ENCODE data around the gene MRPS6. TPM values are rescaled to one million over a fixed set of nuclear protein-coding genes. Genes with fewer than 3 reads are reported as not detected.

Gene MRPS6
- 20.0 TPM for total RNA-seq

DNA sequence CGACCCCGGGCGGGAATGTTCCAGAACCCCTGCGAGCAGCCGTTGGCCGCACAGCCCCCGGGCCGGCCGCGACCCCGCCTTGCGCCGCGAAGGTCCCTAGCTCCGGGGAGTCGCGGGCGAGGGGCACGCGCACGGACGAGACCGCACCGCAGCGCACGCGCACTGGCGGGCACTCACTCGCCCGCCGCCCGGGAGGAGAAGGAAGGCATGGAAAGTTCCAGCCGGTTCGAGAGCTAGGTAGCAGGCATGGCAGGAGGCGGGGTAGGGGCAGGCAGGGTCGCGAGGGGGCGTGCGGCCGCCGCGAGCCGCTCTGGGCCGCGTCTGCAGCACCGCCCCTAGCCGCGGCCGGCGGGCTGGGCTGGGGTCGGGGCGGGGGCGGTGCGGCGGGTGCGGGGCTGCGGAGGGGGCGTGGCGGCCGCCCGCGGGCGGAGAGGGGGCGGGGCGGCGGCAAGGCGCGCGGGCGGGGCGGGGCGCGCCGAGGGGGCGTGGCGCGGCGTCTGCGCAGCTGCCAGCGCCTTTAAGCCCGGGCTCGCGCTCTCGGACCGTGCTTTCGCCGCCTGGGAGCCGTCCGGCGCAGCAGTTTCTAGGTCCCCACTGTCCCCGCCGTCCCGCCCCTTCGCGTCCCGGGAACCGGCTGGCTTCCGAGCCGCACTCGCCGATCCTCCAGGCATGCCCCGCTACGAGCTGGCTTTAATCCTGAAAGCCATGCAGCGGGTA is at the start of gene MRPS6, which contains the start of gene SLC5A3:
TSS of gene MRPS6 (plus strand) at position 547 of the 717 bp plus-strand sequence. CDS start at position 670, 123 bp downstream.
TSS of gene SLC5A3 (plus strand) at position 547 of the 717 bp plus-strand sequence. CDS start 21,621 bp downstream, outside the sequence.
- FAIRE-seq = no peak

DNA sequence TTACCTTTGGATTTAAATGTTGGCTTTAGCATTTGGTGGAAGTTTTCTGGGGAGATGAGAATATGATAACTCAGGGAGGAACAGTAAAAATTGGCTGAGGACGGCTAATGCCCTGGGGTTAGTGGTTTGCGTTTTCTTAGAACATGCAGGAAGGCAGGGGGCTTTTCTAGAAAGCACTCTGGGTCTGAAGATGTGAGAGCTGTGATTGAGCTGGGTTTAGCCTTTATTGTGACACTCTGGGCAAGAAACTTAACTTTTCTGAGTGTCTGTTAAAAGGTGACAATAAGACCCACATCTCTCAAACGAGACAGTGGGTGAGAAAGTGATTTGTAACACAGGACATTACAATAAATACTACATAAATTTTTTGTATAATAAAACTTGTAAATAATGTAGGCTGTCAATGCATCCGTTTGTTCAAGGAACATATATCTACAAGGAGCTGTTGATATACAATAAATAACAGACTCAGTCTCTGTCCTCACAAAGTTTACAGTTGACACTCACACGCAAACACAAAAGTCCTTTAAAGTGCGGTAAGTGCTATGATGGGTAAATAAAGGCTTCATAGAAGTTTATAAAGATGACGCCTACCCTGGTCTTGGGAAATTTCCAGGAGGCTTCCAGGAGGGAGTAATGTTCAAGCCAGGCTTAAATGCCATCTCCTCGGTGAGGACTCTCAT is 49.5 kb upstream of the MRPS6 start:
- FAIRE-seq (no peak), DNase-seq (ENCODE audit: low spot score in 2 of 2) (no peak)

More for the DNA sequence above, at the start of gene MRPS6, which contains the start of gene SLC5A3:
- peak; percentile 85 to 90 for DNase-seq (ENCODE audit: low spot score in 2 of 2)

DNA sequence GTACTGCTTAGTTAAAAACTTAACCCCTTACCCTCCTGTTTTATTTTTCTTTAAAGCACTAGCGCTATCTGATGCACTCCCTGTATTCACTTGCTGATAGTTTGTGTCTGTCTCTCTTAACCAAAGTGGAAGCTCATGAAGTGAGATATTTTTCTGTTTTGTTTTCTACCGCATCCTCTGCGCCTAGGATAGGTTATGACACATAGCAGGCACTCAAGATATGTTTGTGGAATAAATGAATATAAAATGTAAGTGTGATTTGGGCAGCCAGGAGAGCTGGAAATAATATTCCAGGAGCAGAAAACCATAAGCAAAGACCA is 49.0 kb upstream of the MRPS6 start:
- DNase-seq (ENCODE audit: low spot score in 2 of 2) (no peak), FAIRE-seq (no peak)

DNA sequence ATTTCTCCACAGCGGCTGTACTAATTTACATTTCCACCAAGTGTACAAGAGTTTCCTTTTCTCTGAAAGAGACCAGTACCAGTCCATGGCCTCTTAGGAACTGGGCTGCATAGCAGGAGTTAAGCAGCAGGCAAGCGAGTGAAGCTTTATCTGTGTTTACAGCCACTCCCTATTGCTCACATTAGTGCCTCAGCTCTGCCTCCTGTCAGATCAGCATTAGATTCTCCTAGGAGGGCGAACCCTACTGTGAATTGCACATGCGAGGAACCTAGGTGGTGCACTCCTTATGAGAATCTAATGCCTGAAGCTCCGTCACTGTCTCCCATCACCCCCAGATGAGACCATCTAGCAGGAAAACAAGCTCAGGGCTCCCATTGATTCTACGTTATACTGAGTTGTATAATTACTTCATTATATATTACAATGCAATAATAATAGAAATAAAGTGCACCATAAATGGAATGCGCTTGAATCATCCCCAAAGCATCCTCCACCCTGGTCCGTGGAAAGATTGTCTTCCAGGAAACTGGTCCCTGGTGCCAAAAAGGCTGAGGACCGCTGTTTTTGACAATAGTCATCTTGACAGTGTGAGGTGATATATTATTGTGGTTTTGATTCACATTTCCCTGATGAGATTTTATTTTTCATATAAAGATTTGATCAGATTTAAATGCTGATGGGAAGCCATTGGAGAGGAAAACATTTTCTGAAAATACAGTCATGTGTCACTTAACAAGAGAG is 45.5 kb upstream of the MRPS6 start:
- FAIRE-seq (no peak), DNase-seq (ENCODE audit: low spot score in 2 of 2) (no peak)

DNA sequence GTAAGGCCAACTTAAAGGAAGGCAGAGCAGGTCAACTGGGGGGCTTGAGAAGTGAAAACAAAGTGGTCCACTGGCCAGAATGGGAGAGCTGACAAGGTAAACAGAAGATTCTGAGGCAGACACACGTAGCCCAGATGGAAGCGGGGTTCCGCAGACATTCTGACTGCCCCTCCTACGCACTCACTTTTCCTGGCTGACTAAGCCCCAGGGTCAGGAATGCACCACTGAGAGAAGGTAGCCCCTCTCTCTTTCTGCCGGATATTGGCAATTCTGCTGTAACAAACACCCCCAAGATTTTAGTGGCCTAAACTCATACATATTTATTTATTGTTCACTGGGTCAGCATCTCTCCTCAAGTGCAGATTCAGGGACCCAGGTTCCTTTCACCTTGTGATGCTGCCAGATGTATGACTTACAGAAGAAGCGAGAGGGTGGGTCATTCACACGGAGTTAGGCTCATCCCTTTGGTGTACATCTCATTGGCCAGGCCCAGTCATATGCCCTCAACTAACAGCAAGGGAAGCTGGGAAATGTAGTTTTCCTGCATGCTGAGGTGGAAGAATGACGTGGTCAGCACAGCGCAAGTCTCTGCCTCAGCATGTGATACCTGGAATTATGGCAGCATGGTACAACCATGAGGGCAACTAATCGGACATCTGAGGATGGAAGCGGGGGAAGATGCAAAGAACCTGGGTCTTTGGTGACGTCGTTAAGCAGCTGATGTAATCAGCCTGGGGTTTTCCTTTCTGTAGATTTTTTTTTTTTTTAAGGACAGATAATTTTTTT is 43.4 kb upstream of the MRPS6 start:
- DNase-seq (ENCODE audit: low spot score in 2 of 2) (peak in 1 of 2 donors; percentile 30), FAIRE-seq (no peak)

DNA sequence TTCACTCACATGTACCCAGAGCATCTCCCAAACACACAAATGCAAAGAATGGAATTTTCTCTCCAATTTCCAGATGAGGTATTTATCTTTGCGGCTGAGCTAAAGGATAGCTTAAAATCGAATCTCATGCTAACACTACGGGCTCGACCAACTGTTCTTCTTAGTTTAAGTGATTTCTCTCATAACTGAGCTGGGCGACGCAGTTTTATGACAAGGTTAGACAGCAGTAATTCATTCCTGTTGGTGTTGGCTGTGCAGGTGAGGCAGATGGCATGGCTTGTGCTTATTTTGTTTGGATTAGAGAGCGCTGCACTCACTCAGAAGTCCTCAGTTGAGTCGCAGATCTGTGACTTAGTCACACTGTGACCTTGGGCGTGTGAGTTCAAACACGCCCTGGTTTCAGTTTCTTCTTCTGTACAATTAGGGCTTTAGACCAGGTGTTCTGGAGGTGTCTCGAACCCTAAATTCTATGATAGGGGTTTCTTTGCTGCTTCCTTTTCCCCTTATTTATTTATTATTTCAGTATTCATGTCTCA is 41.5 kb upstream of the MRPS6 start:
- no peak for DNase-seq (ENCODE audit: low spot score in 2 of 2)
- no peak for FAIRE-seq

DNA sequence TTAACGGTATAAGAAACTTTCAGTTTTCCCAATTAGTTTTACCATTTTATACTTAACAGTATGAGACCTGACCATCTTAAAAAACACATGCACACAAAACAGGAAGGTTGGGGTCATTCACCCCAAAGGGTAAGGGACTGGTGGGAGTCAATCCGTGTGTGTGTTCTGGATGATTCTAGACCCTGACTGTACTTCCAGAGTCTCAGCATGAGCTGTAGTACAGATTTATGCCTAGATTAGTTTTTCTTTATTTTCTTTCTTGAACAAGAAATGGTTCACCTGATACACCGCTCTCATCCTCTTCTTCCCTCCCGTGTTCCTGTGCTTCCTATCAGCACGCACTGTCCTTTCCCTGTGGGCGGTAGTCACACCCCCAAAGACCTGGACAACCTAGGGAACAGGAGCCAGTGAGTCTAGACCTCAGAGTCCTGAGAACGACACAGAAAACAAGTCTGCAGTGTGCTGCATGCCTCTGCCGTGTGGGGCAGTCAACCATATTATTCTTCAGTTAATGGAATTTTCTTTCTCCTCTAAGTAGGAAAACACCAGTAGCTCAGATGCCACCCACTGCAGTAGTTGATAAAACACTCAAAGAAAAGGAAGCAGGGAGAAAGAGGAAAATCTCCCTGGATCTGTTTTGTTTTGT is 38.9 kb upstream of the MRPS6 start:
- no peak for FAIRE-seq
- no peak for DNase-seq (ENCODE audit: low spot score in 2 of 2)

DNA sequence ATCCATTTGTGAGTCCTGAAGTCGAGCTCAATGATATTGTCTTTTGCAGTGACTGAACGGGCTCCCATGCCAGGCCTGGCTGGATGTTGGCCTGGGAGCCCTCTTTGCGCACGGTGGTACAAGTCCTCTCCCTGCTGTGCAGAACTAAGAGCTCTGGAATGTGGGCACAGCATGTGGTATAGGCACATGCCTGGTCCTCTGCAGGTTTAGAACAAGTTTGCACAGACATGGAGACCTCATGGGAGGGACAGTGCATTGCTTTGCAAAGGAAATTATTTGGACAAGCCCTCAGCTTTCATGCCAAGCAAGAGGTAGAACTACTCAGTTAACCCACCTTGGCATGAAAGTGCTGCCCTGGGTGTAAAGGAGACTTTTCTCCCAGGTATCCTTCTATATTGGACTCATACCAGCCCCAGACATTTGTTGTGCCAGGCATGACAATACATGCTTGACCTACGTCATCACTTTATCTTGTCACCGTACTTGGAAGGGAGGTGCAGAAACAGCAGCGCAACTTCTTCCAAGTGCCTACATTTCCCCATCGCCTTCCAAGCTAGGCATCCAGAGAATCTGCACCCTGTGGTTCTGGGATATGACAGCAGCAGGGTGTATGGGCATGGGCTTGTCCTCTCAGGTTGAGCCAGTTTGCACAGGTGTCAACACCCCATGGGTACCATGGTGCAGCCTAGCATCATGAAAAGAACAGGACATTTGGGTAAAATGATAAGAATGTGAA is 37.6 kb upstream of the MRPS6 start:
- DNase-seq (ENCODE audit: low spot score in 2 of 2) = no peak
- FAIRE-seq = no peak

DNA sequence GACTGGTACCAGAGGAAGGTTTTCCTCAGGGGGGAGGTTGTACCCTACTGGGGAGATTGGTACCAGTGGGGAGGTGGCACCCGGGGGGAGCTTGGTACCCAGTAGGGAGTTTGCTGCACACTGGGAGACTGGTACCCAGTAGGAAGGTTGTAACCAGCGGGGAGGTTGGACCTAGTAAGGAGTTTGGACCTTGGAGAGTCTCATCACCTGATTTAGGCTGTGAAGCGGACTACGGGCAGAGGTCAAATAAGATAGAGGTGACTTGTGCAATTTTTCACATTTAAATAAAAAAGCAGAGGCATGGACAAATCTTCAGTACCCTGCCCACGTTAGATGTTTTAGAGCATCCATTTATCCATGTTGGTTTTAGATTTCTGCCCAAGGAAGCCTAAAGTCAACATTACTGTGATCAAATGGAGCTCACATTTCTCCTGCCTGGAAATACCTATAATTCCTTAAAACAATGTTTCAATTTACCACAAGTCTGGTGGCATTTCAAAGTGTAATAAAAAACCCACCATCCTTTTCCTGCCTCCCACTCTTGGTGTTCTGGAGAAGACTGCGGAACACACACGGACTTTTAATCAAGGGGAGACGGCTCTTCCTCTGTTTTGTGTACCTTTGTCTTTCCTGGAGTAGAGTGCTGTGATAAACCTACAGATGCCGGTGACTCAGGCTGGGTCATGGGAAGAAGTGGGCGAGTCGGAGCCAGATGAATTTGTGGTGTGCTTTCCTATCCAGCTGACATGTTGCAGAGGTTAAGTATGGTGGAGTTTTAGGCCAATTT is 36.2 kb upstream of the MRPS6 start:
- DNase-seq (ENCODE audit: low spot score in 2 of 2) = no peak
- no peak for FAIRE-seq

DNA sequence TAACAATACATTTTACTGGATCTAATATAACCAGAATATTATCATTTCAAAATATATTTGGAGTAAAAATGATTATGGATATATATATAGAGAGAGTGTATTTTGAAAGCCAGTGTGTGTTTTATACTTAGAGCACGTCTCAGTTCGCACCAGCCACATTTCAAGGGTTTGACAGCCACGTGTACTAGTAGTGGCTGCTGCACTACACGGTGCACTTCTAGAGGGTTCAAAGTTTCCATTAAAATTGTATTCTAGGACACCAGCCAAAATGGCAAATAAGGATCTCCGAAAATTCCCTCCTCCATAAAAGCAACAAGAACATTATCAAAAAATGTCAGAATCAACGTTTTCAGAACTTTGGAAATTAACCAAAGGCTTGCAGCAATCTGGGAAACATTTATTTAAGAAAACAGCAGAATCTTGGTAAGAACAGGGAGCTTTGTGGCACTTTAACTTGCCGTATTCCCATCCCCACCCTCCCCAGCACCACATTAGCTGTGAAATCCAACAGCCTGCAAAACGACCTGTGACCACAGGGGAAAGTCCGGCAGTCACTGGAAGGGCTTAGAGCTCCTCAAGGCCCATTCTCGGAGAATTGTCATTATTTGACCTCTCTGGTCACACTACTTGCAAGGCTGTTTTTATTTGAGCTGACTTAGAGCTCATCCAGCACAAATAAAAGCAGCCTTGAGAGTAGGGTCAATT is 33.5 kb upstream of the MRPS6 start:
- DNase-seq (ENCODE audit: low spot score in 2 of 2) (no peak), FAIRE-seq (no peak)

DNA sequence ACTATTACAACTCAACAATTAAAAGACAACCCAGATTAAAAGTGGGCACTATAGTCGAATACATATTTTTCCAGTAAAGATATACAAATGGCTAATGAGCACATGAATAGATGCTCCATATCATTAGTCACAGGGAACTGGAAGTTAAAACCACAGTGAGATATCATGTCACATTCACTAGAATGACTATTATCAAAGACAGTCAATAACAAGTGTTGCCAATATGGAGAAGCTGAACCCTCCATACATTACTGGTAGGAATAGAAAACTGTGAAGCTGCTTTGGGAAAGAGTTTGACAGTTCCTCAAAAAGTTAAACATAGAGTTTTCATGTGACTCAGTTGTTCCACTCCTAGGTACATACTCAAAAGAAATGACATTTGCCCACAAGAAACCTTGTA is 30.6 kb upstream of the MRPS6 start:
- FAIRE-seq (no peak), DNase-seq (ENCODE audit: low spot score in 2 of 2) (no peak)

DNA sequence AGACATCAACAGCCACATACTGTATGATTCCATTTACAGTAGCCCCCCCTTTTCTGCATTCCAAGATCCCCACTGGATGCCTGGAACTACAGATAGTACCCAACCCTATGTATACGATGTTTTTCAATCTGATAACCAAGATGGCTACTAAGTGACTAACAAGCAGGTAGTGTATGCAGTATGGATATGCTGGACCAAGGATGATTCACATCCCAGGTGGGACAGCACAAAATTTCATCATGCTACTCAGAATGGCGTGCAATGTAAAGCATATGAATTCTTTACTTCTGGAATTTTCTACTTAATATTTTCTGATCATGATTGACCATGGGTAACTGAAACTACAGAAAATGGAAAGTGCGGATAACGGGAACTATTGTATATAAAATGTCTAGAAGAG is 30.0 kb upstream of the MRPS6 start:
- DNase-seq (ENCODE audit: low spot score in 2 of 2) (no peak), FAIRE-seq (no peak)

DNA sequence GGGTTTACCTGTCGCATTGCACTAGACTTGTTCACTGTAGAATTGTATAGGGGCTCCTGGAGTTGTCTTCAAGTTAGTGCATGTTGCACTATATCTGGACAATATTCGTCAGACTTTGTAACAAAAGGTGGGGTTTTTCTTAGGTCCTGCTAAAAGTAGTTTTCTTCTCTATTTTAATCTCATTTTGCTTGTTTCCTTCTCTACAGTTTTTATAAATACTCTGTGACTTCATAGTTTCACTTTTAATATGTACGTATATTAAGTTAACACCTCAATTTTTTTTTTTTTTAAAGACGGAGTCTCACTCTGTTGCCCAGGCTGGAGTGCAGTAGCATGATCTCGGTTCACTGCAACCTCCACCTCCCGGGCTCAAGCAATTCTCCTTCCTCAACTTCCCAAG is 26.5 kb upstream of the MRPS6 start:
- DNase-seq (ENCODE audit: low spot score in 2 of 2) (no peak), FAIRE-seq (no peak)

DNA sequence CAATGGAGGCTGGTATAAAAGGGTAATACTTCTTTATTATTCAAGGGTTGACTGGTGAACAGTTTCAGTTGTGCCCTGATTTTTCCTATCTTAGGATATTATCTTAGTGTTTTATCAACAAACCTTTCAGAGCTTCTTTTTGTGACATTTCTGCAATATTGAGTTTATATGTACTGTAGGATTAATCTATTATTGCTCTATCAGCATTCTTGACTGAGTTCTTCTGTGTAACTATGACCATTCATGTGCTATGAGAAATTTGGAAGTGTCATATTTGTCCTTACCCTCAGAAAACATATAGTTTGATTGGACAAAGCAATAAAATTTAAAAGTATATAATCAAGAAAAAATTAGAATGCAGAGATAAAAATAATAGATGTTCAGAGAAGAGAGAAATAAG is 25.5 kb upstream of the MRPS6 start:
- DNase-seq (ENCODE audit: low spot score in 2 of 2) (no peak), FAIRE-seq (no peak)

DNA sequence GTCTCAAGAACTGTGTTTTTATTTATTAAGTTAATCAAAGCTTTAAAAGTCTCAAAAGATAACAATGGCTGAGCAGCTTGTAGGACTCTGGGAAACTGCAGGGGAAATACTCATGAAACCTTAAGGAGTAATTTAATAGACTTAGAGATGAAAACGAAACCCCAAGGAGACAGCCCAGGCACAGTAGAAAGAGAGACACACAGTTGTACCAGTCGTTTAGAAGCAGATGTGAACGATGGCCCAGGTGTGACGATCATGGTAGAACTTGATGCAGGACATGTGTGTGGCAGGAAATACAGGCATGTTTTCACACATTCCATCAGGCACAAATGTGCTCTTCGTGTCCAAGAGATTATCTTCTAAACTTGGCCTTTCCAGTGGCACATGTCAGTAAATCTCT is 21.2 kb upstream of the MRPS6 start:
- DNase-seq (ENCODE audit: low spot score in 2 of 2) (no peak), FAIRE-seq (no peak)

DNA sequence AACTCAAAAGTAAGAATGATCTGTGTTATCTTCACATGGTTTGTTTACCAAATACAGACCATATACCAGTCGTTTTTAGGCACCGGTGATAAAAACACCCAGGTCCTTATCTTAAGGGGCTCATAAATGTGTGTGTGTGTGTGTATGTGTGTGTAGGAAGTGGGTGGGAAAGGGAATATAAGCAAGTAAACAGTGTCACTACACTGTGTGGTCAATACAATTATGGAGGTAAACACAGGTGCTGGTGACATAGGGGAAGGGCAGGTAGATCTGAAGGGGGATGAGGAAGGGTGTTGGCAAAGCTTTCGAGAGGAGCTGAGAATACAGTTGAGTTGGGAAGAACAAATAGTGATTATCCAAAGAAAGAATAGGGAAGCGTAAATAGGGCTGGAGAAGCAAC is 19.1 kb upstream of the MRPS6 start:
- FAIRE-seq = no peak
- no peak for DNase-seq (ENCODE audit: low spot score in 2 of 2)

DNA sequence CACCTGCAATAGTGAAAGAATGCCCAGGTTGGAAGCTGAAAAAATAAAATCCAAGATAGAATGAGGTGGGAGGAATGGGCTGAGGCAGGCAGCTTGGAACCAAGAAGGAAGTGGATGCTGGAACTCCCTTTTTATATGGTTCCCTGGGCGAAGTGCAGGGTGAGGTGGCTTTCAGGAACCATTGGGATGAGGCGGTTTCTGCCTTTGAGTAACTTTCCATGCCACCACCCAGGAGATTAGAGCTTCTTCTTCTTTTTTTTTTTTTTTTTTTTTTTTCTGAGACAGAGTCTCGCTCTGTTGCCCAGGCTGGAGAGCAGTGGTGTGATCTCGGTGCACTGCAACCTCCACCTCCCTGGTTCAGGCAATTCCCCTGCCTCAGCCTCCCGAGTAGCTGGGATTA is 17.8 kb upstream of the MRPS6 start:
- FAIRE-seq = no peak
- DNase-seq (ENCODE audit: low spot score in 2 of 2) = no peak

DNA sequence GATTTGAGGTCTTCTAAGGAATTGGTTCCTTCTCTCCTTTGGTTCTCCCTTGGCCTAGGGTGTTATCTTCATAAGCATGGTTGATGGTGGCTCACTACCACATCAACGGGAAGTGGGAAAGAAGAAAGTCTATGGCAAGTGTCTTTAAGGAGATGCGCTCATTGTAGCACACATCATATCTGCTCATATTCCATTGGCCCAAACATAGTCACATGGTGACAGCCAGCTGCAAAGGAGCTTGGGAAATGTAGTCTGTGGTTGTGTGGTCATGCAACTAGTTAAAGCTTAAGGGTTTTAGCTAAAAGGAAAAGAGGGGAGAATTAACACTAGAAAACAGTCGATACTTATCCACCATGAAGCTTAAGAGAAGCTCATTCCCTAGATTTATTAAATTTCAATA is 11.4 kb upstream of the MRPS6 start:
- FAIRE-seq = no peak
- DNase-seq (ENCODE audit: low spot score in 2 of 2) = no peak
